Measurements from ENCODE around the gene XBP1.
"Not testable (repeated sequence)": the region's sequence is repeated elsewhere in the genome, so short reads cannot be mapped to it uniquely, and the experiment has no call there.

The XBP1 gene

GRCh38 chr22:28800308-28801041 is at the start of gene XBP1:
TSS of gene XBP1 (minus strand) at chr22:28800569.
- peak within 1 kb of the TSS; percentile 93 for H3K27ac ChIP-seq
- no peak for TF ChIP-seq ZFX (IDR thresholded peaks at IDR 0.05; ENCODE audit: borderline replicate concordance)
- TF ChIP-seq, protein P1, sequence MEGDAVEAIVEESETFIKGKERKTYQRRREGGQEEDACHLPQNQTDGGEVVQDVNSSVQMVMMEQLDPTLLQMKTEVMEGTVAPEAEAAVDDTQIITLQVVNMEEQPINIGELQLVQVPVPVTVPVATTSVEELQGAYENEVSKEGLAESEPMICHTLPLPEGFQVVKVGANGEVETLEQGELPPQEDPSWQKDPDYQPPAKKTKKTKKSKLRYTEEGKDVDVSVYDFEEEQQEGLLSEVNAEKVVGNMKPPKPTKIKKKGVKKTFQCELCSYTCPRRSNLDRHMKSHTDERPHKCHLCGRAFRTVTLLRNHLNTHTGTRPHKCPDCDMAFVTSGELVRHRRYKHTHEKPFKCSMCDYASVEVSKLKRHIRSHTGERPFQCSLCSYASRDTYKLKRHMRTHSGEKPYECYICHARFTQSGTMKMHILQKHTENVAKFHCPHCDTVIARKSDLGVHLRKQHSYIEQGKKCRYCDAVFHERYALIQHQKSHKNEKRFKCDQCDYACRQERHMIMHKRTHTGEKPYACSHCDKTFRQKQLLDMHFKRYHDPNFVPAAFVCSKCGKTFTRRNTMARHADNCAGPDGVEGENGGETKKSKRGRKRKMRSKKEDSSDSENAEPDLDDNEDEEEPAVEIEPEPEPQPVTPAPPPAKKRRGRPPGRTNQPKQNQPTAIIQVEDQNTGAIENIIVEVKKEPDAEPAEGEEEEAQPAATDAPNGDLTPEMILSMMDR (IDR thresholded peaks at IDR 0.05), result 0 out of 2 replicates have a peak, but pooled peaks have one; percentile 3

- TF ChIP-seq, protein P1 (IDR thresholded peaks at IDR 0.05), result no peak
- no peak for TF ChIP-seq ZFX (IDR thresholded peaks at IDR 0.05; ENCODE audit: borderline replicate concordance)
- H3K27ac ChIP-seq, result no peak overlapping the region
Observed at GRCh38 chr22:28846994-28847393, 46.6 kb upstream of the XBP1 start.

GRCh38 chr22:28844277-28844676 is 43.9 kb upstream of the XBP1 start:
- not testable (repeated sequence) for H3K27ac ChIP-seq

DNA sequence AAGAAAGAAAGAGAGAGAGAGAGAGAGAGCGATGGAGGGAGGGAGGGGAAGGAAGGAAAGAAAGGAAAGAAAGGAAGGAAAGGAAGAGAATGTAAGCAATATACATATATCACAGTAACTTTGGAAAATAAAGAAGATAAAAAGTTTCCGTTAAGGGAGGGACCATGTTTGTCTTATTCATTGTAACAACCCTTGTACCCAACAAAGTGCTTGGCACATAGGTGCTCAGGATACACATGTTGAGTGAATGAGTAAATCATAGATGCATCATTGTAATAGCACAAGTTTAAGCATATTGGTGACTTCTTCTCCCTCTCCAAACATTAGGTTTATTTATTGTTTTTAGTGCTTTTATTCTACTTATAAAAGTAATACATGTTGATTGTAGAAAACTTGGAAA is 43.3 kb upstream of the XBP1 start:
- TF ChIP-seq, protein P1 (IDR thresholded peaks at IDR 0.05), result no peak
- TF ChIP-seq ZFX (IDR thresholded peaks at IDR 0.05; ENCODE audit: borderline replicate concordance), result no peak
- H3K27ac ChIP-seq, result no peak overlapping the region

DNA sequence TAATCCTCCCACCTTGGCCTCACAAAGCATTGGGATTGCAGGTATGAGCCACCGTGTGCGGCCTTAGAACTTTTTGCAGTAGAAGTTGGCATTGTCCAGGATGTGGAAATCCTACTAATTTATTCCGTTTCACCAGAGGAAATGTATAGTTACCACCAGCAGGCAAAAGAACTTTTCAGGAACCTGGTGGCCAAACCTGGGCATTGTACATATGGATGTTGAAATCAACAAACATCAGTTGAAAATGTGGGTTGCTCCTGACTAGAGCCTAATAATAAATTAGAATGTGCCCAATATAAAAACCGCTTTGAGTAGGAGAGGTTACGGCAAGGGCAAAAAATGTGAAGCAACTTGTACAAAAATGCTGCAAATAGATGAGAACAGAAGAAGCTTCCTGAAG is 40.7 kb upstream of the XBP1 start:
- H3K27ac ChIP-seq, result no peak overlapping the region
- TF ChIP-seq, protein P1 (IDR thresholded peaks at IDR 0.05), result no peak
- no peak for TF ChIP-seq ZFX (IDR thresholded peaks at IDR 0.05; ENCODE audit: borderline replicate concordance)

DNA sequence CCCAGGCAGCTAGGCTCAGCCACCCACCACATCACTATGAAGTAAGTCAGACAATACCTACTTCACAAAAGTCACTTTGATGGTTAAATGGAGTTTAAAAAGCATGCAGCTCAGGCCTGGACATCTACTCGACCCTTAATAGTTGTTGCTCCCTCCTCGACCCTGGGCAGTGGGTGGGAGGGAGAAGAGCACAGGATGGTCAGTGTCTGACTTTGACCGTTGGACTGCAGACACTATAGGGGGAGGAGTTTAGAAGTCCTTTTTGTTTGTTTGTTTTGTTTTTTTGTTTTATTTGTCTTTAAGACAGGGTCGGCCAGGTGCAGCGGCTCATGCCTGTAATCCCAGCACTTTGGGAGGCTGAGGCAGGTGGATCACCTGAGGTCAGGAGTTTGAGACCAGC is 38.6 kb upstream of the XBP1 start:
- no peak overlapping the region for H3K27ac ChIP-seq
- TF ChIP-seq, protein P1 (IDR thresholded peaks at IDR 0.05), result no peak
- no peak for TF ChIP-seq ZFX (IDR thresholded peaks at IDR 0.05; ENCODE audit: borderline replicate concordance)

DNA sequence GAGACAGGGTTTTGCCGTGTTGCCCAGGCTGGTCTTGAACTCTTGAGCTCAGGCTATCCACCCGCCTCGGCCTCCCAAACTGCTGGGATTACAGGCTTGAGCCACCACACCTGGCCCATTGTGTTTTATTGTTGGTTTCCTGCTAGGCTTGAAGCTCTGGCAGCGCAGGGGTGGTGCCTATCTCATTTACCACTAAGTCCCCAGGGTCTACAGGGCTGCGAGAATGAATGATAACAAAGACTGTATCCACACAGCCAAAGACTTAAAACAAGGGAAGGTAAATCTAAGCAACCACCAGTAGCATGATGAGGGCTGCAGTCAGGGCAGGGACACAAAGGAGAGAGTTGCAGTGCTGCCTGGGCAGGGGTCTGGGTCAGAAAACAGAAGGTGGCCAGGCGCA is 37.3 kb upstream of the XBP1 start:
- no peak for TF ChIP-seq ZFX (IDR thresholded peaks at IDR 0.05; ENCODE audit: borderline replicate concordance)
- TF ChIP-seq, protein P1 (IDR thresholded peaks at IDR 0.05), result no peak
- no peak overlapping the region for H3K27ac ChIP-seq

Data from 22Rv1 (cell line).